Stimulated activated memory B cell treated with anti-CD40 and anti-IgM and Interleukin-4, amounts not matched to agents 10 μg/mL and 1 μg/mL and 100 μg/mL, for 72 hours (primary cell): ENCODE measurements around the gene UNC5A.

Experiments
- ATAC-seq: fragments of 150-1000 bp; cut with Tn5 transposase; 2 replicates; pipeline ENCODE4 v1.10.0; 2021
- H3K27ac Mint-ChIP-seq: one replicate; pipeline ENCODE4 v1.8.0; 2022; ENCODE audit warnings: mild to moderate bottlenecking, mixed read lengths
- H3K27me3 Mint-ChIP-seq: one replicate; pipeline ENCODE4 v1.8.0; 2022; ENCODE audit warnings: mixed read lengths
- H3K36me3 Mint-ChIP-seq: one replicate; pipeline ENCODE4 v1.8.0; 2022; ENCODE audit warnings: mixed read lengths
- H3K4me1 Mint-ChIP-seq: one replicate; pipeline ENCODE4 v1.8.0; 2022; ENCODE audit warnings: mixed read lengths
- H3K4me3 Mint-ChIP-seq: one replicate; pipeline ENCODE4 v1.8.0; 2022; ENCODE audit warnings: mild to moderate bottlenecking, moderate library complexity, mixed read lengths
- H3K9me3 Mint-ChIP-seq: one replicate; pipeline ENCODE4 v1.8.0; 2022; ENCODE audit warnings: mixed read lengths

UNC5A gene

GRCh38 chr5:176902911-176903664, 92.7 kb downstream of the UNC5A start:
- no peak for ATAC-seq
- Mint-ChIP-seq H3K9me3 (no peaks in the 10 kb centered on the region), H3K27ac (no peak overlapping the region), H3K4me3 (no peak overlapping the region), H3K4me1 (peaks cover 19% of the 10 kb centered on the region), H3K27me3 (no peaks in the 10 kb centered on the region), H3K36me3 (peaks cover 46% of the 10 kb centered on the region)

GRCh38 chr5:176904276-176904675, 93.9 kb downstream of the UNC5A start:
- ATAC-seq: no peak
- H3K4me3 Mint-ChIP-seq: no peak overlapping the region
- peaks cover 55% of the 10 kb centered on the region for H3K36me3 Mint-ChIP-seq
- H3K4me1 Mint-ChIP-seq: peaks cover 15% of the 10 kb centered on the region
- no peak overlapping the region for H3K27ac Mint-ChIP-seq
- no peaks in the 10 kb centered on the region for H3K27me3 Mint-ChIP-seq
- H3K9me3 Mint-ChIP-seq: no peaks in the 10 kb centered on the region

DNA sequence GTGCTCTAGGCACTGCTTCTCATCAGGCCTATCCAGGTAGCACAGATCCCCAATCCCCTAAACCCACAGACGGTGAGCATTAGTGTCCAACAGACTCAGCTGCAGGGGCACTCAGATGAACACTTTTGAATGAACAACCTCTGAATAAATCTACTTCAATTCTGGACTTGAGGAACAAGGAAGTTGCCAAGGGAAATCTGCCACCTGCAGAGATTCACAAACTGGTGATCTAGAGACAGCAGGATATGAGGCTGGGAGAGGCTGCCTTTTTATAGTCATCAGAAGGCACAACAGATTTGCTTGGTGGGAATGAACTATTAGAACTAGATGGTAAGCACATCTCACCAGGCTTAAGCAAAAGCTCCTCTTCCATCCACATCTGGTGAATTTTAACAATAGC, 95.8 kb downstream of the UNC5A start:
- Mint-ChIP-seq H3K4me3 (no peak overlapping the region), H3K9me3 (no peaks in the 10 kb centered on the region), H3K36me3 (peaks cover 64% of the 10 kb centered on the region), H3K27me3 (no peaks in the 10 kb centered on the region), H3K4me1 (peaks cover 13% of the 10 kb centered on the region), H3K27ac (no peak overlapping the region)
- ATAC-seq: no peak

DNA sequence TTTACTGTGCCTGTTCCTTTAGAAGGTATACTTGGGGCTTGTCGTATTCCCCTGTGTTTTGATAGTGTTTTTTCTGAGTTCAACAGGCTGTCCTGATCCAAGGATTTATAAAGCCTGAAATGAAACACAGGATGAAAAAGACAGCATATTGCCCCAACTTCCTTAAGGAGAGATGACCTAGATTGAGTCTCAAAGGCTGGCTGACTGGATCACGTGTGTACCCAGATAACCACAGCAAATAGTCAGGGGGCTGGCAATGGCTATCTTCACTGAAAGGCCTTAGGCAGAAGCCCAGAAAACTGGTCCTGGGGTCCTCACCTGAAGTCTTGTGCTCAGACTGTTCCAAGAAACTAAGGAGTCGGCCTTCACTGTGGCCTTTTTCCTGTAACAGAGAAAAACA, 96.4 kb downstream of the UNC5A start:
- ATAC-seq: no peak
- no peaks in the 10 kb centered on the region for H3K9me3 Mint-ChIP-seq
- no peak overlapping the region for H3K27ac Mint-ChIP-seq
- no peaks in the 10 kb centered on the region for H3K27me3 Mint-ChIP-seq
- H3K4me1 Mint-ChIP-seq: peaks cover 9% of the 10 kb centered on the region
- peaks cover 62% of the 10 kb centered on the region for H3K36me3 Mint-ChIP-seq
- H3K4me3 Mint-ChIP-seq: no peak overlapping the region

GRCh38 chr5:176908675-176909368, 98.5 kb downstream of the UNC5A start:
- H3K36me3 Mint-ChIP-seq: peaks cover 60% of the 10 kb centered on the region
- H3K27me3 Mint-ChIP-seq: no peaks in the 10 kb centered on the region
- H3K27ac Mint-ChIP-seq: peak overlapping the region; percentile 35
- no peak overlapping the region for H3K4me3 Mint-ChIP-seq
- H3K4me1 Mint-ChIP-seq: peaks cover 4% of the 10 kb centered on the region
- no peak for ATAC-seq
- no peaks in the 10 kb centered on the region for H3K9me3 Mint-ChIP-seq

DNA sequence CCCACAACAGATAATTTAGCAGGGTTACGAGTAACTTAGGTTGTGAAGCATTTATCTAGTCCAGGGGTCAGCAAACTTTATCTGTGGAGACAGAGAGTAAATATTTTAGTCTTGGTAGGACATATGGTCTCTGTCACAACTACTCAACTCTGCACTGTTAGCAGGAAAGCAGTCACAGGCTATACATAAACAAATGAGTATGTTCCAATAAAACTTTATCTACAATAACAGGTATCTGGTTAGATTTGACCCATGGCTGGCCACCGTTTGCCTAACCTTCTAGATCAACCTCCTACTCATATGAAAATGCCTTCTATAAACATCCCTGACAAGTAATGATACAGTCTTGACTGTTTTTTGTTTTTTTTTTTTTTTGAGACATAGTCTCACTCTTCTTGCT, 101.8 kb downstream of the UNC5A start:
- Mint-ChIP-seq H3K27me3 (no peaks in the 10 kb centered on the region), H3K4me3 (no peak overlapping the region), H3K36me3 (peaks cover 49% of the 10 kb centered on the region), H3K9me3 (no peaks in the 10 kb centered on the region), H3K4me1 (peaks cover 12% of the 10 kb centered on the region), H3K27ac (no peak overlapping the region)
- no peak for ATAC-seq

DNA sequence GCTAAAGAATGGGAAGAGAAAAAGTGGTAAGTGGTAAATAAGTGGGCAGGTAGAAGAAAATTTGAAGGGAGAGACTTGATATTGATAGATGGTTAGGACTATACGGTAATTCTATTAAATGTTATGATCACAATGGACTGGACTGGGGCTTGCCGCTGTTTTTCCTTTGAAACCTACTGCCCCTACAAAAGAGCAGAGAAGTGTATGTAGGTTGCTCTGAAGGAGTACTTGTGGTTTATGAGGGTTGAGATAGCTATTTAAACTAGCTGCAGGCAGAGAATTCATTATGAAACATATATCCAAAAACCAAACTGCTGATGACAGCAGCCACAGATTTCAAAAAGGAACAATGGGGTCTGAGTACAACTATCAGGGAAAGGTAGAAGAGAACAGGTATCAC, 105.5 kb downstream of the UNC5A start:
- ATAC-seq: no peak
- no peak overlapping the region for H3K27ac Mint-ChIP-seq

GRCh38 chr5:176916337-176916736, 106.0 kb downstream of the UNC5A start:
- H3K27me3 Mint-ChIP-seq: no peaks in the 10 kb centered on the region
- peaks cover 45% of the 10 kb centered on the region for H3K36me3 Mint-ChIP-seq
- peaks cover 8% of the 10 kb centered on the region for H3K4me1 Mint-ChIP-seq
- H3K27ac Mint-ChIP-seq: no peak overlapping the region
- no peak overlapping the region for H3K4me3 Mint-ChIP-seq
- no peaks in the 10 kb centered on the region for H3K9me3 Mint-ChIP-seq
- no peak for ATAC-seq

More for the DNA sequence above, 105.5 kb downstream of the UNC5A start:
- no peaks in the 10 kb centered on the region for H3K27me3 Mint-ChIP-seq
- no peak overlapping the region for H3K4me3 Mint-ChIP-seq
- peaks cover 44% of the 10 kb centered on the region for H3K36me3 Mint-ChIP-seq
- H3K9me3 Mint-ChIP-seq: no peaks in the 10 kb centered on the region
- peaks cover 8% of the 10 kb centered on the region for H3K4me1 Mint-ChIP-seq

DNA sequence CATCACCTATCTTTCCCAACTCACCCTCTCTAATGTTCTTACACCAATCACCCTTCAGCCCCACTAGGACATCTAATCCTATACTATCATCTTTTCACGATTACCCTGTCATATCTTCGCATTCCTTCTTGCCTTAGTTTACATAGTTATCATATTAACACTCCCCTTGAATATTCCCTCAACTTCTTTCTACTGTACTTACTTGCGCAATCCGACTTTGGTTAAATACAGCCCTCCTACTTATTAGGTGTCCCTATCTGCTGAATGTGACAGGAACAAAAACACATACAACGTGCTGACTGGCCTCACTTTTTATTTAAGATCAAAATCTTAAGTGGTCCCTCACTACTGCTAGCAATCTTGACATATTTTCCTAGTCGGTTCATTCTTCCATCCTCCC, 108.3 kb downstream of the UNC5A start:
- no peaks in the 10 kb centered on the region for H3K9me3 Mint-ChIP-seq
- H3K27me3 Mint-ChIP-seq: no peaks in the 10 kb centered on the region
- H3K27ac Mint-ChIP-seq: no peak overlapping the region
- H3K4me3 Mint-ChIP-seq: no peak overlapping the region
- no peak for ATAC-seq
- peaks cover 8% of the 10 kb centered on the region for H3K4me1 Mint-ChIP-seq
- peaks cover 52% of the 10 kb centered on the region for H3K36me3 Mint-ChIP-seq

DNA sequence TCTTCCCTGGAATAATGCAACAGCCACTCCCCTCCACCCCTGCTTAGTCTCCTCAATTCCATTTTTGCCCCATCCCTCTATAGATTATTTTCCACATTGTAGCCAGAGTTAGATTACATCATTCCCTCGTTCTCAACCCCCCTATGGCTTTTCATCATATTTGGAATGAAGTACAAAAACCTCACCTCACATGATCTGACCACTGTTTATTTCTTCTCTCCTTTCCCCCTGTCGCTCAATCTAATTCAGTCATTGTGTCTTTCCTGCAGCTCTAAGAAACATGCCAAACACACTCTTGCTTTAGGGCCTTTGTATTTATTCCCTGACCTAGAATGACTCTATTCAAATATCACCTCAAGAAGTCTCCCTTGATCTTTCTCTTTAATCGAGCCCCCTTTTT, 111.4 kb downstream of the UNC5A start:
- H3K27ac Mint-ChIP-seq: no peak overlapping the region

DNA sequence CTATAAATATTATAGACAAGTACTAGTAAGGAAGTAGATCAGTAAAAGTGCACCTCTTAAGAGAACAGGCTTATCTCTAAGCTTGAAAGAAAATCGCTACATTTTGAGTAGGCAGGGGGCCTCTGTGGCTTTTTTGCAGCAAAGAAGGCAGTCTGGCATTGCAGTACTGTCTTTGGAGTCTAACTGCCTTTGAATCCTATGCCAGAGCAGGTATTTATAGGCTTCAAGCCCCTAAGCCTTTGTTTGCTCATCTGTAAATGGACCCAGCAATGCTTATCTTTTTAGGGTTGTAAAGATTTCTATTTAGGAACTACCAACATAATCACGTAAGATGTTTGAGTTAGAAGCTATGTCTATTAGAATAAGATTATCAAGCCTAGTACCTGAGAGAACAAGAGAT, 112.5 kb downstream of the UNC5A start:
- H3K36me3 Mint-ChIP-seq: peaks cover 47% of the 10 kb centered on the region
- no peak overlapping the region for H3K27ac Mint-ChIP-seq
- no peaks in the 10 kb centered on the region for H3K9me3 Mint-ChIP-seq
- no peaks in the 10 kb centered on the region for H3K4me1 Mint-ChIP-seq
- no peak for ATAC-seq
- no peak overlapping the region for H3K4me3 Mint-ChIP-seq
- no peaks in the 10 kb centered on the region for H3K27me3 Mint-ChIP-seq

More for the DNA sequence above, 111.4 kb downstream of the UNC5A start:
- no peak for ATAC-seq
- Mint-ChIP-seq H3K4me3 (no peak overlapping the region), H3K36me3 (peaks cover 47% of the 10 kb centered on the region), H3K4me1 (no peaks in the 10 kb centered on the region), H3K9me3 (no peaks in the 10 kb centered on the region), H3K27me3 (no peaks in the 10 kb centered on the region)

- H3K4me3 Mint-ChIP-seq: no peak overlapping the region
- peaks cover 9% of the 10 kb centered on the region for H3K4me1 Mint-ChIP-seq
- H3K27me3 Mint-ChIP-seq: no peaks in the 10 kb centered on the region
- H3K36me3 Mint-ChIP-seq: peaks cover 41% of the 10 kb centered on the region
- ATAC-seq: no peak
- H3K27ac Mint-ChIP-seq: no peak overlapping the region
- H3K9me3 Mint-ChIP-seq: no peaks in the 10 kb centered on the region
Observed at GRCh38 chr5:176927562-176927961, 117.2 kb downstream of the UNC5A start.

- H3K4me3 Mint-ChIP-seq: no peak overlapping the region
- H3K36me3 Mint-ChIP-seq: peaks cover 37% of the 10 kb centered on the region
- no peaks in the 10 kb centered on the region for H3K27me3 Mint-ChIP-seq
Observed at GRCh38 chr5:176929654-176930053, 119.3 kb downstream of the UNC5A start.

More at GRCh38 chr5:176929654-176930053, 119.3 kb downstream of the UNC5A start:
- Mint-ChIP-seq H3K9me3 (no peaks in the 10 kb centered on the region), H3K27ac (no peak overlapping the region), H3K4me1 (peaks cover 9% of the 10 kb centered on the region)
- ATAC-seq: no peak
